Smooth muscle cell (in vitro differentiated cells): ENCODE measurements around the gene IL1RL2. TPM values are rescaled to one million over a fixed set of nuclear protein-coding genes. Genes with fewer than 3 reads are reported as not detected.

Experiments used
- DNase-seq: peaks from one replicate; lab custom pipeline; 2025; ENCODE audit not compliant: unreplicated experiment; lab: John Stamatoyannopoulos, UW
- H2AFZ ChIP-seq: fragments of 200-600 bp; sonication (generic); 2 replicates; pipeline ENCODE4 v1.6.0; 2016; ENCODE audit warnings: antibody characterized with exemption, low read depth, mild to moderate bottlenecking
- H3F3A ChIP-seq: fragments of 200-600 bp; sonication (generic); 2 replicates; pipeline ENCODE4 v1.6.0; 2017; ENCODE audit warnings: antibody characterized with exemption, low read depth
- H3K27ac ChIP-seq: fragments of 200-600 bp; sonication (generic); 2 replicates; pipeline ENCODE4 v1.5.1; 2016; ENCODE audit warnings: low read depth, mild to moderate bottlenecking
- H3K27me3 ChIP-seq: fragments of 200-600 bp; sonication (generic); 2 replicates; pipeline ENCODE4 v1.6.1; 2016; ENCODE audit warnings: low read depth, mild to moderate bottlenecking
- H3K36me3 ChIP-seq: fragments of 200-600 bp; sonication (generic); 2 replicates; pipeline ENCODE4 v1.5.1; 2016; ENCODE audit warnings: low read depth
- H3K4me1 ChIP-seq: fragments of 200-600 bp; sonication (generic); 2 replicates; pipeline ENCODE4 v1.5.1; 2016; ENCODE audit warnings: low read depth
- H3K4me2 ChIP-seq: fragments of 200-600 bp; sonication (generic); 2 replicates; pipeline ENCODE4 v1.6.0; 2016; ENCODE audit warnings: mild to moderate bottlenecking
- H3K4me3 ChIP-seq: fragments of 200-600 bp; sonication (generic); 2 replicates; pipeline ENCODE4 v1.5.1; 2016; ENCODE audit warnings: mild to moderate bottlenecking
- H3K79me2 ChIP-seq: fragments of 200-600 bp; sonication (generic); 2 replicates; pipeline ENCODE4 v1.6.0; 2016; ENCODE audit warnings: low read depth, mild to moderate bottlenecking
- H3K9ac ChIP-seq: fragments of 200-600 bp; sonication (generic); 2 replicates; pipeline ENCODE4 v1.6.0; 2016; ENCODE audit warnings: low read depth
- H3K9me3 ChIP-seq: fragments of 200-600 bp; sonication (generic); replicated peaks from 2 replicates; pipeline ENCODE4 v1.5.1; 2016; ENCODE audit warnings: low read depth
- H4K20me1 ChIP-seq: fragments of 200-600 bp; sonication (generic); 2 replicates; pipeline ENCODE4 v1.6.0; 2016; ENCODE audit warnings: low read depth
- CTCF ChIP-seq: fragments of 200-600 bp; sonication (generic); IDR thresholded peaks from 2 replicates; pipeline ENCODE4 v1.5.1; 2017; ENCODE audit warnings: borderline replicate concordance, mild to moderate bottlenecking, antibody characterized with exemption; ENCODE audit not compliant: insufficient read depth, poor library complexity, severe bottlenecking
- WGBS: methylation state at CpG from one replicate; pipeline ENCODE4 v1.1.7; 2016; ENCODE audit warnings: low lambda C conversion rate; 5-methylcytosine and 5-hydroxymethylcytosine counted together
- polyA plus RNA-seq: library from polyadenylated mRNA; unstranded; fragments of >200 nt; fragmentation: Nextera tagmentation; extraction: Ambion mirVana; gene quantifications from 2 replicates; pipeline ENCODE4 v1.2.1, GENCODE V29; 2016
- total RNA-seq: library from RNA; depleted of rRNA; stranded (reverse); fragments of >200 nt; gene quantifications from 2 replicates; pipeline ENCODE4 v1.2.3, GENCODE V29; 2014

IL1RL2 gene
- total and polyA plus RNA-seq, 2 experiments from 2014 or later = 0.10 to 0.13 TPM

DNA sequence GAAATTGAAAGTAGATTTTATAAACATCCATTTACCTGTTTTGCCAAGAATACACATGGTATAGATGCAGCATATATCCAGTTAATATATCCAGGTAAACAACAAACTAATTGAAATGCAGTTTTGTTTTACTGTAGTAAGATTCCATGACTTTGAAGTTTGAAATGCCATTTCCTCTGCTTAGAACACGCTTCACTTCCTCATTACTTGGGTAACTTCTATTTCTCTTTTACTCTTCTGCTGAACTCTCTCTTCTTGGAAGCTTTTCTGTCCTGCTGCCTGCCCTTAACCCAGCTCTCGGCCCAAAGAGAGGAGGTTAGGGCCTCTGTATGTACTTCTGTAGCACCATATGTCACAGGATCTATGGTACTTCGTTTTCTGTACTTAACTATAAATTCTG is 14.1 kb upstream of the IL1RL2 start:
- H3K36me3 ChIP-seq = peaks cover 17% of the 10 kb centered on the region
- TF ChIP-seq CTCF = no peak
- 92% methylated on average over 3 of the region's 3 CpGs for WGBS

DNA sequence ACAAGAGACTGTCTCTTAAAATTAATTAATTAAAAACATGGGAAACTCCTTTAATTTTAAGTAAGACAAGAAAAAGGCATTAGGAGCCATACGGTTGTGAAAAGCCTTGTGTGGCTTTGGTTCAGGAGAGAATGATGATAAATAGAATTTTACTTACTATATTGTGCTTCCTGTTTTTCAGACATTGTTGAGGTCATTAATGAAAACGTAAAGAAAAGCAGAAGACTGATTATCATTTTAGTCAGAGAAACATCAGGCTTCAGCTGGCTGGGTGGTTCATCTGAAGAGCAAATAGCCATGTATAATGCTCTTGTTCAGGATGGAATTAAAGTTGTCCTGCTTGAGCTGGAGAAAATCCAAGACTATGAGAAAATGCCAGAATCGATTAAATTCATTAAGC is 10.7 kb upstream of the IL1RL2 start:
- Histone ChIP-seq H3K4me2 (no peak overlapping the region), H3K27me3 (no peaks in the 10 kb centered on the region), H3K27ac (no peak overlapping the region), H3K79me2 (no peaks in the 10 kb centered on the region), H3K9ac (no peak overlapping the region), H2AFZ (no peak overlapping the region), H3K9me3 (no peaks in the 10 kb centered on the region), H3K4me1 (no peaks in the 10 kb centered on the region), H4K20me1 (no peaks in the 10 kb centered on the region), H3K4me3 (no peak overlapping the region), H3K36me3 (peaks cover 17% of the 10 kb centered on the region), H3F3A (peaks cover 3% of the 10 kb centered on the region)
- DNase-seq = no peak
- 96% methylated on average over 3 of the region's 3 CpGs for WGBS
- no peak for TF ChIP-seq CTCF

More for the DNA sequence above, 14.1 kb upstream of the IL1RL2 start:
- no peaks in the 10 kb centered on the region for H3K79me2 ChIP-seq
- H3K4me2 ChIP-seq = no peak overlapping the region
- no peaks in the 10 kb centered on the region for H3F3A ChIP-seq
- no peaks in the 10 kb centered on the region for H3K4me1 ChIP-seq
- no peak overlapping the region for H3K4me3 ChIP-seq
- no peaks in the 10 kb centered on the region for H3K9me3 ChIP-seq
- DNase-seq = no peak
- H3K27me3 ChIP-seq = no peaks in the 10 kb centered on the region
- H2AFZ ChIP-seq = no peak overlapping the region
- no peak overlapping the region for H3K9ac ChIP-seq
- H3K27ac ChIP-seq = no peak overlapping the region
- no peaks in the 10 kb centered on the region for H4K20me1 ChIP-seq

- no peak overlapping the region for H3K4me3 ChIP-seq
- no peak overlapping the region for H3K9ac ChIP-seq
- H4K20me1 ChIP-seq = no peaks in the 10 kb centered on the region
- no peak overlapping the region for H2AFZ ChIP-seq
- no peak overlapping the region for H3K27ac ChIP-seq
- TF ChIP-seq CTCF = no peak
- no peak overlapping the region for H3K4me2 ChIP-seq
- DNase-seq = no peak
- H3F3A ChIP-seq = peaks cover 3% of the 10 kb centered on the region
- H3K9me3 ChIP-seq = no peaks in the 10 kb centered on the region
- H3K27me3 ChIP-seq = no peaks in the 10 kb centered on the region
- H3K4me1 ChIP-seq = no peaks in the 10 kb centered on the region
- WGBS = 95% methylated on average over 7 of the region's 7 CpGs
- H3K36me3 ChIP-seq = peaks cover 12% of the 10 kb centered on the region
- no peaks in the 10 kb centered on the region for H3K79me2 ChIP-seq
Observed at GRCh38 chr2:102177814-102178478, 8.9 kb upstream of the IL1RL2 start.

- TF ChIP-seq CTCF = no peak
- Histone ChIP-seq H3K4me2 (no peak overlapping the region), H3K4me3 (no peak overlapping the region), H3F3A (peaks cover 3% of the 10 kb centered on the region), H3K9ac (no peak overlapping the region), H3K4me1 (no peaks in the 10 kb centered on the region), H2AFZ (no peak overlapping the region), H3K27ac (no peak overlapping the region), H4K20me1 (no peaks in the 10 kb centered on the region), H3K27me3 (no peaks in the 10 kb centered on the region), H3K79me2 (no peaks in the 10 kb centered on the region), H3K36me3 (peaks cover 9% of the 10 kb centered on the region), H3K9me3 (no peaks in the 10 kb centered on the region)
- WGBS = 86% methylated on average over 3 of the region's 3 CpGs
- DNase-seq = no peak
Observed at GRCh38 chr2:102179061-102179460, 7.8 kb upstream of the IL1RL2 start.
